Peyer's patch (tissue), 4 donors: Measurements from ENCODE around the gene BST1.

Experiments
- POLR2A ChIP-seq, 2 donors: fragments of 450-650 bp; IDR thresholded peaks; one replicate each; pipeline ENCODE4 v1.5.1; 2017; ENCODE audit warnings: antibody characterized with exemption in 2 of 2, mild to moderate bottlenecking in 2 of 2, moderate library complexity in 2 of 2
- TF ChIP-seq, protein P1 (sequence below), 6 experiments: fragments of 450-650 bp in 4 of 6; fragments of 200-600 bp in 2 of 6; sonication (generic) in 1 of 6; IDR thresholded peaks; one replicate each; pipeline ENCODE4 v1.5.1; 2017 to 2019; ENCODE audit warnings: antibody characterized with exemption in 6 of 6, mild to moderate bottlenecking in 3 of 6, moderate library complexity in 1 of 6

DNA sequence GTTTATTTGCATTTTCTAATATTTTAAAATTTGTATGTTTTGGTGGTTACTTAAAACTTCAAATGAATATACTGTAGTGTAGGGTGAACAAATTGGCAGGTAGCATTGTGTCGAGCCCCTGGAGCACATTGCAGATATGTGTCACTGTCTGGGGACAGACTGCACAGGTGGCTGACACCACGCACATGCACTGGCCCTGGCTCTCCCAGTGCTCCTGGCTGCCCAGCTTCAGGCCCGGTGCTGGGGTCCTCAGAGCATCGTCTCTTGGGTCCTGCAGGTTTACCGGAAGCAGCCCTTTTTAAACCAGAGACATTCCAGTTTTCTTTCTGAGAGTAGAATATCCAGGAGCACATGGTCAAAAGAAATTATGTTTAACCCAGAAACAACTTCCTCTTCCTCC lies 15.6 kb downstream of the BST1 start:
- TF ChIP-seq POLR2A (IDR thresholded peaks at IDR 0.05), result no peak
- TF ChIP-seq, protein P1, sequence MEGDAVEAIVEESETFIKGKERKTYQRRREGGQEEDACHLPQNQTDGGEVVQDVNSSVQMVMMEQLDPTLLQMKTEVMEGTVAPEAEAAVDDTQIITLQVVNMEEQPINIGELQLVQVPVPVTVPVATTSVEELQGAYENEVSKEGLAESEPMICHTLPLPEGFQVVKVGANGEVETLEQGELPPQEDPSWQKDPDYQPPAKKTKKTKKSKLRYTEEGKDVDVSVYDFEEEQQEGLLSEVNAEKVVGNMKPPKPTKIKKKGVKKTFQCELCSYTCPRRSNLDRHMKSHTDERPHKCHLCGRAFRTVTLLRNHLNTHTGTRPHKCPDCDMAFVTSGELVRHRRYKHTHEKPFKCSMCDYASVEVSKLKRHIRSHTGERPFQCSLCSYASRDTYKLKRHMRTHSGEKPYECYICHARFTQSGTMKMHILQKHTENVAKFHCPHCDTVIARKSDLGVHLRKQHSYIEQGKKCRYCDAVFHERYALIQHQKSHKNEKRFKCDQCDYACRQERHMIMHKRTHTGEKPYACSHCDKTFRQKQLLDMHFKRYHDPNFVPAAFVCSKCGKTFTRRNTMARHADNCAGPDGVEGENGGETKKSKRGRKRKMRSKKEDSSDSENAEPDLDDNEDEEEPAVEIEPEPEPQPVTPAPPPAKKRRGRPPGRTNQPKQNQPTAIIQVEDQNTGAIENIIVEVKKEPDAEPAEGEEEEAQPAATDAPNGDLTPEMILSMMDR (IDR thresholded peaks at IDR 0.05), result no peak
